Measurements from ENCODE around the gene ZNRF3. TPM values are rescaled to one million over a fixed set of nuclear protein-coding genes. Genes with fewer than 3 reads are reported as not detected.

Gene ZNRF3
- total RNA-seq, 4 donors from 2014 or later, result 1.7 to 8.1 (median 4.8) TPM

- TF ChIP-seq, protein P1, sequence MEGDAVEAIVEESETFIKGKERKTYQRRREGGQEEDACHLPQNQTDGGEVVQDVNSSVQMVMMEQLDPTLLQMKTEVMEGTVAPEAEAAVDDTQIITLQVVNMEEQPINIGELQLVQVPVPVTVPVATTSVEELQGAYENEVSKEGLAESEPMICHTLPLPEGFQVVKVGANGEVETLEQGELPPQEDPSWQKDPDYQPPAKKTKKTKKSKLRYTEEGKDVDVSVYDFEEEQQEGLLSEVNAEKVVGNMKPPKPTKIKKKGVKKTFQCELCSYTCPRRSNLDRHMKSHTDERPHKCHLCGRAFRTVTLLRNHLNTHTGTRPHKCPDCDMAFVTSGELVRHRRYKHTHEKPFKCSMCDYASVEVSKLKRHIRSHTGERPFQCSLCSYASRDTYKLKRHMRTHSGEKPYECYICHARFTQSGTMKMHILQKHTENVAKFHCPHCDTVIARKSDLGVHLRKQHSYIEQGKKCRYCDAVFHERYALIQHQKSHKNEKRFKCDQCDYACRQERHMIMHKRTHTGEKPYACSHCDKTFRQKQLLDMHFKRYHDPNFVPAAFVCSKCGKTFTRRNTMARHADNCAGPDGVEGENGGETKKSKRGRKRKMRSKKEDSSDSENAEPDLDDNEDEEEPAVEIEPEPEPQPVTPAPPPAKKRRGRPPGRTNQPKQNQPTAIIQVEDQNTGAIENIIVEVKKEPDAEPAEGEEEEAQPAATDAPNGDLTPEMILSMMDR (IDR thresholded peaks at IDR 0.05; ENCODE audit: low read depth), result no peak
Measured at GRCh38 chr22:29050457-29050856, 167.1 kb downstream of the ZNRF3 start.

- TF ChIP-seq, protein P1 (IDR thresholded peaks at IDR 0.05; ENCODE audit: low read depth), result no peak
Measured at GRCh38 chr22:29053048-29053702, 169.8 kb downstream of the ZNRF3 start.

- TF ChIP-seq, protein P1 (IDR thresholded peaks at IDR 0.05; ENCODE audit: low read depth), result no peak
Measured at GRCh38 chr22:29054251-29054767, 170.9 kb downstream of the ZNRF3 start.

- TF ChIP-seq, protein P1 (IDR thresholded peaks at IDR 0.05; ENCODE audit: low read depth), result no peak
Measured at GRCh38 chr22:29055192-29055830, 171.9 kb downstream of the ZNRF3 start.

GRCh38 chr22:29056472-29056871 is 173.1 kb downstream of the ZNRF3 start:
- TF ChIP-seq, protein P1 (IDR thresholded peaks at IDR 0.05; ENCODE audit: low read depth), result no peak

- TF ChIP-seq, protein P1 (IDR thresholded peaks at IDR 0.05; ENCODE audit: low read depth), result no peak
Measured at GRCh38 chr22:29060251-29060869, 177.0 kb downstream of the ZNRF3 start.

GRCh38 chr22:29060931-29061330 is 177.6 kb downstream of the ZNRF3 start:
- TF ChIP-seq, protein P1 (IDR thresholded peaks at IDR 0.05; ENCODE audit: low read depth), result no peak
